GM21526 (cell line): ENCODE results near the gene PHPT1.
"Not testable (repeated sequence)": the region's sequence is repeated elsewhere in the genome, so short reads cannot be mapped to it uniquely, and the experiment has no call there.

Experiments used
- ATAC-seq: cut with Tn5 transposase; IDR thresholded peaks from one replicate; pipeline ENCODE4 v1.9.1; 2021; ENCODE audit warnings: moderate library complexity; ENCODE audit not compliant: unreplicated experiment, low FRiP score

The PHPT1 gene

DNA sequence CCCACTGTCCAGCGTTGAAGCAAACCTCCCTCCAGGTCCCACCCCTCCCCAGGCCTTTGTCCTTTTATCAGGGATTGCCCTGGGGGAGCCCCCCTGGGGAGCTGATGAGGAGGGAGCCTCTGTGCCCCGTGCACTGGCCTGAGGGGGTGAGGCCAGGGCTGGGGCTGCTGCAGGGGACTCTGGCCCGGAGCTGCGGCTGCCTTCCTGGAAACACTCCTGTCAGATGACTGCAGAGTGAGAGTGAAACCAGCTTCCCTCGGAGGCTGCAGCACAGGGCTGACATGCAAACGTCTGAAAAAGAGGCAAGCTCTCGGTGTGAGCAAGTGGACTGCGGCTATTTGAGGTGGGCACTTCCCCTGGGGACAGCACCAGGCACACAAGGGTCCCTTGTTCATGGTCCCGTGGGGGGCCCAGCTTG lies 32.5 kb downstream of the PHPT1 start:
- ATAC-seq, result peak; percentile 25

DNA sequence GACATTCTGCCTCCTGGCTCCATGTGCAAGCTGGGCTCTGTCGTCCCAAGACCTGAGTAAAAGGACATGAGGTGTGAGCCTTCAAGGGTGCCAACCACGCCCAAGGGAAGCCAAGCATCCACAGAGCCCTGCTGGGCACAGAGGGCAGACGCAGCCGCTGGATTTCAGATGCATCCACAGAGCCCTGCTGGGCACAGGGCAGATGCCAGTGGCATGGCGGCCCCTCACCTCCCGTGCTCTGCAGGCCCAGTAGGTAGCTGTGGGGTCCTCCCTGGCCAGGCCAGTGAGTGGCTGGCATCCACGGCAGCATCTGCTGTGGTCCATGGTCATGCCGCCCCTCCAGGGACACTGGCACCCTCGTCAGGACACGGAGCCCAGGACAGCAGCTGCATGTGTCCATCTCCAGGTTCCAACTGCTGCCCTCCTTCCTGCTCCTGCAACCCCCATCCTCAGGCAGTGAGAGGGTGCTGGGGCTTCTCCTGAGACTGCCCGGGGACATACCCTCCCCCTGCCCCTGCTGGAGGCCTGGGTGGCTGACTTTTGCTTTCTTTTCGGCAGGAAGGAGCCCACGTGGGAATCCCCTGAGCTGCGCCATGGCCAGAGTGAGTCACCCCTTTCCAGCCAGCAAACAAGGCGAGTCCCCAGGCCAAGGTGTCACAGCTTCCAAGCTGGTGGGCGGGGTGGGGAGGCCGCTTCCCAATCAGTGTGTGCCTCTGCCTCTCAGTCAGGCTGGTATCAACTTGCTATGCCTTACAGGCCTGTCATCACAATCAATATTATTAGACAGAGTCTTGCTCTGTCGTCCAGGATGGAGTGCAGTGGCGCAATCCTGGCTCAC lies 33.1 kb downstream of the PHPT1 start:
- peak; percentile 28 for ATAC-seq

DNA sequence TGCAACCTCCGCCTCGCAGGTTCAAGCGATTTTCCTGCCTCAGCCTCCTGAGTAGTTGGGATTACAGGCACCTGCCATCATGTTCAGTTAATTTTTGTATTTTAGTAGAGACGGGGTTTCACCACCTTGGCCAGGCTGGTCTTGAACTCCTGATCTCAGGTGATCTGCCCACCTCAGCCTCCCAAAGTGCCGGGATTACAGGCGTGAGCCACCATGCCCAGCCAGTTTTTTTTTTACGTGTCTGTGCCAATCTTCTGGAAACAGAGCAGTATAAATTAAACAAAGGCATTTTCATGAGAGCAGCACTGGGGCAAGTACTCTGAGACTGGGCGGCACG lies 33.7 kb downstream of the PHPT1 start:
- ATAC-seq, result not testable (repeated sequence)

DNA sequence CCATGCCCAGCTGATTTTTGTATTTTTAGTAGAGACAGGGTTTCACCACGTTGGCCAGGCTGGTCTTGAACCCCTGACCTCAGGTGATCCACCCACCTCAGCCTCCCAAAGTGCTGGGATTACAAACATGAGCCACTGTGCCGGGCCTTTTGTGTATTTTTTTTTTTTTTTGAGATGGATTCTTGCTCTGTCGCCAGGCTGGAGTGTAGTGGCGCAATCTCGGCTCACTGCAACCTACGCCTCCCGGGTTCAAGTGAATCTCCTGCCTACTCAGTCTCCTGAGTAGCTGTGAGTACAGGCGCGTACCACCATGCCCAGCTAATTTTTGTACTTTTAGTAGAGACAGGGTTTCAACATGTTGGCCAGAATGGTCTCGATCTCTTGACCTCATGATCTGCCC lies 34.5 kb downstream of the PHPT1 start:
- ATAC-seq, result not testable (repeated sequence)

DNA sequence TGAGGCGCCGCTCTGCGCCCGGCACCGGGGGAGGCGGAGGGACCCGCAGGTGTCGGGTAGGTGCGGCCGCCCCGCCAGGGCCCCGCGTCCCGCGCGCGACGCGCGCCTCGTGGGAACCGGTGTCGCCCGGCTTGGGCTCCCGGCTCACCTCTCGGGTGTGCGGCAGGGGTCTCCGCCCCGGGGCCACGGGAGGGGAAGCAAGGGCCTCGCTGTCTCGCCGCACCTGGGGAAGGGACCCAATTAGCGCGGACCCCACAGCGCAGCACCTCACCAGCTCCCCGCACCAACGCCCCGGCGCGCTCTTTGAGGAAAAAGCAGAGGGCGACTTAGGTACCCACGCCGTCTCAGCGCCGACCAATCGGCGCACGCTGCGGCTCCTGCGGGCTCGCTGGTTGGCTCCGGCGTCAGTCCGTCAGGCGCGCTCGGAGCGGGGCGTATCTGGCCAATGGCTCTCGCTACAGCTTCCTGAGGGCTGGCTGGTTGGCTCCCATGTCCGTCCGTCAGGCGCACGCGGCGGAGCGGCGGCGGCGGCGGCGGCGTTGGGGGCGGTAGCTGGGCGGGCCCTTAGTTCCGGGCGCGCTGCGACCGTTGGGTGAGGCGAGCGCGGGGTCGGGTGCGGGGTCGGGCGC lies 36.9 kb downstream of the PHPT1 start, which contains the start of gene TRAF2:
TSS of gene TRAF2 (plus strand) at position 567 of the 629 bp plus-strand sequence. CDS start 12,225 bp downstream, outside the sequence.
- peak; percentile 80 for ATAC-seq

DNA sequence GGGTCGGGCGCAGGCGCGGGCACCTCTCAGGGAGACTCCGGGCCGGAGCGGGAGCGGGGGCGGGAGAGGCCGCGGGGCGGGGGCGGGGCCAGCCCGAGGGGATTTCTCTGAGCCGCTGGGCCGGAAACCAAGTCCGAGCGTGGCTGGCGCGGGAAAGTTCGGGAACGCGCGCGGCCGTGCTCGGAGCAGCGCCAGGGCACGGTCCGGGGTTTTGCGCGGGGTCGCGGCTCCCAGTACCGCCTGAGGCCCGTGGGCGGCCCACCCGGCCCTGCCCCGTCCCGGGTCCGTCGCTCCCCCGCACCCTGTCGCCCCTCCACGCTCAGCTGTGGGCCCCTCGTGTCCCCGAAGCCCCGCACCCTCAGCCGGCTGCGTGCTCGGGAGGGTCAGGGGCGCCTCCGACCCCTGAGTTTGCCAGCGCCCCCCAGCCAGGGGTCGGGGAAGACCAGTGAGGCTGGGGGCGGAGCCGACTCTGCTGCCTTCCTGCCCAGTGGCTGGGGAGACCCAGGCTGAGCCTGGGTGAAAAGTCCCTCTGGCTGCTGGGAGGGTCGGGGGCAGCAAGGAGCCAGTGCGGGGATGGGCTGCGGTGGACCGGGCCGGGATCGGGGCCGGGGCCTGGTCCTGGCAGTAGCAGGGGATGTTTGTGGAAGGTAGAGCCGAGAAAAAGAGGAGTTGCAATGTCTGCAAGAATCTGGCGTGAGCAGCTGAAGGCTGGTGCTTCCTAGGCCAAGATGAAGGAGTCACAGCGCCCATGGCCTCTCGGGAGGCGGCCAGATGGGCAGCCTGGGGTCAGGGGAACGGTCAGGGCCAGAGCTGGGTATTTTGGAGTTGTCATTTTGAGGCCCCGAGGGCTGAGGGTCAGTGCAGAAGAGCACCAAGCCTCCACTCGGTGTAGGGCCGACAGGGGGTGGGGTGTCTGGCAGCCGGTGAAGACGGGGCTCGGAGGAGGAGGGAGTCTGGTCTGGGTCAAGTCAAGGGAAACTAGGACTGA lies 37.7 kb downstream of the PHPT1 start:
- peak; percentile 20 for ATAC-seq

DNA sequence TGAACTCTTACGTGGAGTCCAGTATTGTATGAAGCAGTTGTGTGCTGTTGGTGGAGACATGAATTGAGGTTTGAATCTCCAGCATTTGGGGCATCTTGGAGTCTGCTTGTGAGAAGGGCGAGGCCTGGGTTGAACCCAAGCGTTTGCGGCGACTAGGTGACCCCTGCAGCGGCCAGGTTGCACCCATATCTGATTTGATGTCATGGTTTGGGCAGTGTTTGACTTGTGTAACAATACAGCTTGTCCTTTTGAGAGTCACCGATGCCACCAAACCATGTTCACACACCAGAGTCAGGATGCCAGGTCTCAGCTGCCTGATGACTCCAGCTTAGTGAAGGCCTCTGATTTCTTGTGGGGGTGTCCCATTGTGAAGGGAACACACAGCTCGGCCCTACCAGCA lies 39.2 kb downstream of the PHPT1 start:
- ATAC-seq, result no peak

DNA sequence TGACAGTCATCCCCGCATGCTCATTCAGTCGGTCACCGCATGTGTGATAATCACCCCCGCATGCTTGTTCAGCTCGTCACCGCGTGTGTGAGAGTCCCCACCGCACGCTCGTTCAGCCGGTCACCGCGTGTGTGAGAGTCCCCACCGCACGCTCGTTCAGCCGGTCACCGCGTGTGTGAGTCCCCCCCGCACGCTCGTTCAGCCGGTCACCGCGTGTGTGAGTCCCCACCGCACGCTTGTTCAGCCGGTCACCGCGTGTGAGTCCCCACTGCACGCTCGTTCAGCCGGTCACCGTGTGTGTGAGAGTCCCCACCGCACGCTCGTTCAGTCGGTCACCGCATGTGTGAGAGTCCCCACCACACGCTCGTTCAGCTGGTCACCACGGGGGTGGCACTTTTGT lies 40.6 kb downstream of the PHPT1 start:
- ATAC-seq, result no peak

DNA sequence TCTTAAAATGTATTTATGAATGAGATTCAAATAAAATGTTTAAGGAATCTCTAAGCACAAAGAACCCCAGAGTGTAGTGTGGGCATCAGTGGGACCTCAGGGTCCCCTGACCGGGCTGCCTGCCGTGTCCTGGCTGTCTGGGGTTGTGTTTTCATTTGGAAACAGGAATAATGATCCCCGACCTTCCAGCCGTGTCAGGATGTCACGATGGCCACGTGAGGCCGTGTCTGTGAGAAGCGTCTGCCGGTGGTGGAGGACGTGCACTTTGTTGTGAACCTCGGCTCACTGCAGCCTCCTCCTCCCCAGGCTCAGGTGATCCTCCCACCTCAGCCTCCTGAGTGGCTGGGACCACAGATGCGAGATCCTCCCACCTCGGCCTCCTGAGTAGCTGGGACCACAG lies 41.5 kb downstream of the PHPT1 start:
- no peak for ATAC-seq

DNA sequence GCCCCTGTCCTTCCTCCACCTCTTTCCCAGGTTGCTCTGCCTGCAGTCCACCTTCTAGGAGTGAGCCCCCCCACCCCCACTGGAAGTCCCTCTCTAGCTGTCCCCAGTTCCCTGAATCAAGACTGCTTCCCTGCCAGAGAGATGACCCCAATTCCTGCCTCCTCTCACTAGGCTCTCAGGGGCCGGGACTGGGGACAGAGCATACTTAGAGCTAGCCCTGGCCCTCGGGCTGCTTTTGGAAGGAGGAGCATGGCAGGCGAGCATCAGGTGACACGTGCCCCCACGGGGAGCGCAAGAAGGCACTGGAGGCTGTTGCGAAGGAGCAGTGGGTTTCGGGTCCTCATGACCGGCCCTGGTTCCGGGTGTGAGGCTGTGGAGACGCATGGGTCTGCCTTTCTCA lies 46.8 kb downstream of the PHPT1 start:
- no peak for ATAC-seq

DNA sequence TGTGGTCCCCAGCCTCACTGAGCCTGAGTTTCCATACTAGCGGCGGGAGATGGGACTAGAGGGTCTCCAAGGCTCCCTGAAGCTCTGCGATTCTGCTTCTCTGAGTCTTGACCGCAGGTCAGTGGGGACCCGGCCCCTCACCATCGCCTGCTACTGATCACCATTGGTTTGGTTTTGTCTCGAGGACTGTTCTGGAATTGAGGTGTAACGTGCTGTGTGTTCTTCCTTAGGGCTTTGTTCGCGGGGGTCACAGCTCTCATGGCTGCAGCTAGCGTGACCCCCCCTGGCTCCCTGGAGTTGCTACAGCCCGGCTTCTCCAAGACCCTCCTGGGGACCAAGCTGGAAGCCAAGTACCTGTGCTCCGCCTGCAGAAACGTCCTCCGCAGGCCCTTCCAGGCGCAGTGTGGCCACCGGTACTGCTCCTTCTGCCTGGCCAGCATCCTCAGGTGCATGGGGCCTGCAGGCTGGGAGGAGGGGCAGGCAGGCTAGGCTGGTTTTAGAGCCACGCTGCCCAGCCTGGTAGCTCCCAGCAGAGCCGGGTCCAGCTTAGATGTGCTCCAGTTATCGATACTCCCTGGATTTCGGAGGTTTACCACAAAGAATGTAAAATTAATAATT lies 49.4 kb downstream of the PHPT1 start:
- no peak for ATAC-seq

DNA sequence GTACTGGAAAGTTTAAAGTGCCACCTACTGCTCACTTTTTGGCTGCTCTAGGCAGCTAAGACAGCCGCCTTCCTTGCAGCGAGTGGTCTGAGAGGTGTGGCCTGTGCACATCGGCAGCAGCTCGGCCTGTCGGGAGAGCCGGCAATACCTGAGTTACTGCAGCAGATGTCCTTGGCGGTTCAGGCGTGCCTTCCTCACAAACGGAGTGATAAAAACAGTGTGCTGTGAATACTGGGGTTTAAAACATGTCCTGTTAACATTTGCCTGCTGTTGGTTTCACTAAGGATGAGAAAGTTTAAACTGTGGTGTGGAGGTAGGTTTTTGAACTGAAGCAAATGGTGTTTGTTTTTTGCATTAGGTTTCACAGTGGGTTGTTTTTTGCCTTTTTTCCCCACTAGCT lies 50.0 kb downstream of the PHPT1 start:
- peak; percentile 39 for ATAC-seq

DNA sequence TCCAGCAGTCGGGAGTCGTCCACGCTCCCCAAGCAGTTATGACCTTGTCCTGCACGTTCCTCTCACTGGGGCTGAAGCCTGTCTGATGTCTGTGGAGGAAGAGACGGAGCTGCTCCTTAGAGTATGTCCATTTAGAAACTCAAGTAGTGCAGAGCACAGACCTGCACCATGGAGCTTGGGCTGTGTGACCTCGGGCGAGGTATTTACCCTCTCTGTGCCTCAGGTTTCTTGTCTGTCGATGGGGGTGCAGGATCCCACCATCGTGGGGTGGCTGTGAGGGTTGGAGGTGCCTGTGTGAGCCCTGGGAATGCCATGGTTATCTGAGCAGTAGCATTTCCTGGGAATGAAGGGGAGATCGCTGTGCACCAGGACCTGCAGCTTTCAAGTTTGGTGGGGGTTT lies 51.3 kb downstream of the PHPT1 start:
- ATAC-seq, result no peak
